Activated CD8-positive, alpha-beta memory T cell treated with anti-CD3 and anti-CD28 coated beads, Interleukin-2, amount 50 U/mL, for 1 hour (primary cell): Measurements from ENCODE around the gene SPOCK3.

Source experiments
- DNase-seq: peaks from one replicate; pipeline ENCODE4 v3.0.0-alpha.2; 2020; ENCODE audit errors: extremely low read depth

Gene SPOCK3

GRCh38 chr4:167176723-167177367, 57.4 kb downstream of the SPOCK3 start:
- DNase-seq, result no peak

- no peak for DNase-seq
Measured at GRCh38 chr4:167171928-167172327, 62.4 kb downstream of the SPOCK3 start.

- DNase-seq, result no peak
Measured at GRCh38 chr4:167168611-167169010, 65.7 kb downstream of the SPOCK3 start.

- DNase-seq, result no peak
Measured at GRCh38 chr4:167150587-167150986, 83.7 kb downstream of the SPOCK3 start.

- DNase-seq, result no peak
Measured at GRCh38 chr4:167144605-167145004, 89.7 kb downstream of the SPOCK3 start.

- DNase-seq, result no peak
Measured at GRCh38 chr4:167143018-167143417, 91.3 kb downstream of the SPOCK3 start.

- no peak for DNase-seq
Measured at GRCh38 chr4:167136270-167136669, 98.0 kb downstream of the SPOCK3 start.

GRCh38 chr4:167129146-167129545, 105.1 kb downstream of the SPOCK3 start:
- no peak for DNase-seq

- no peak for DNase-seq
Measured at GRCh38 chr4:167119392-167119791, 114.9 kb downstream of the SPOCK3 start.

- DNase-seq, result no peak
Measured at GRCh38 chr4:167117273-167117672, 117.0 kb downstream of the SPOCK3 start.

GRCh38 chr4:167114416-167114971, 119.8 kb downstream of the SPOCK3 start:
- DNase-seq, result no peak

GRCh38 chr4:167111622-167112021, 122.7 kb downstream of the SPOCK3 start:
- no peak for DNase-seq

GRCh38 chr4:167111092-167111491, 123.2 kb downstream of the SPOCK3 start:
- no peak for DNase-seq

- no peak for DNase-seq
Measured at GRCh38 chr4:167109859-167110258, 124.4 kb downstream of the SPOCK3 start.

- no peak for DNase-seq
Measured at GRCh38 chr4:167105857-167106256, 128.4 kb downstream of the SPOCK3 start.

- DNase-seq, result no peak
Measured at GRCh38 chr4:167102475-167102874, 131.8 kb downstream of the SPOCK3 start.

- DNase-seq, result no peak
Measured at GRCh38 chr4:167101035-167101434, 133.3 kb downstream of the SPOCK3 start.

GRCh38 chr4:167100120-167100519, 134.2 kb downstream of the SPOCK3 start:
- DNase-seq, result no peak

- DNase-seq, result no peak
Measured at GRCh38 chr4:167088115-167088514, 146.2 kb downstream of the SPOCK3 start.

- no peak for DNase-seq
Measured at GRCh38 chr4:167084321-167084720, 150.0 kb downstream of the SPOCK3 start.

GRCh38 chr4:167079762-167080161, 154.5 kb downstream of the SPOCK3 start:
- DNase-seq, result no peak

- no peak for DNase-seq
Measured at GRCh38 chr4:167052631-167053091, 181.6 kb downstream of the SPOCK3 start.

- DNase-seq, result no peak
Measured at GRCh38 chr4:167049257-167049656, 185.0 kb downstream of the SPOCK3 start.

GRCh38 chr4:167041524-167041923, 192.8 kb downstream of the SPOCK3 start:
- DNase-seq, result no peak
